Vagina (tissue), 2 donors: ENCODE measurements around the gene AXL.

ENCODE experiments used
- POLR2AphosphoS5 ChIP-seq, 2 donors: sonication (generic); formaldehyde crosslinking; IDR thresholded peaks; one replicate each; pipeline ENCODE4 v1.9.0; 2017; ENCODE audit warnings: antibody characterized with exemption in 2 of 2, mild to moderate bottlenecking in 2 of 2, low read depth in 1 of 2; ENCODE audit not compliant: insufficient read depth in 1 of 2
- TF ChIP-seq, protein P1 (sequence below), 3 experiments: fragments of 450-650 bp in 2 of 3; fragments of 200-600 bp in 1 of 3; sonication (generic) in 1 of 3; IDR thresholded peaks; one replicate each; pipeline ENCODE4 v1.5.1; 2017 to 2019; ENCODE audit warnings: antibody characterized with exemption in 3 of 3, mild to moderate bottlenecking in 2 of 3, moderate library complexity in 2 of 3

DNA sequence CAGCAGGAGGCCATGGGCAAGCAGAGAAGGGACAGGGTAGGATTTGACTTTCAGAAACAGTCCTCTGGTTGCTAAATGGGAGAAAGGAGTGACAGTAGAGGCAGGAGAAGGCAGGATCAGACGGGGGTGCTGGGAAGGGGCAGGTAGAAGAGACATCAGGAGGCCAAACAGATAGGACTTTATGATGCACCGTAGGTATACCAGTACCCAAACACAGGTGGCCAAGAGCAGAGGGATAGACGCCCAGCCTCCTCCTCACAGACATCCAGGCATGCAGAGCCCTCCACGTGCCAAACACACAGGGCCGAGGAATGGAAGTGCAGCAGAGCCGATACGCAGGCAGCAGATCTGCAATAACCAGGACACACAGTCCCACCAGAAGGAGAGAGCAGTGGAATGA, 1.3 kb upstream of the AXL start:
- TF ChIP-seq, protein P1, sequence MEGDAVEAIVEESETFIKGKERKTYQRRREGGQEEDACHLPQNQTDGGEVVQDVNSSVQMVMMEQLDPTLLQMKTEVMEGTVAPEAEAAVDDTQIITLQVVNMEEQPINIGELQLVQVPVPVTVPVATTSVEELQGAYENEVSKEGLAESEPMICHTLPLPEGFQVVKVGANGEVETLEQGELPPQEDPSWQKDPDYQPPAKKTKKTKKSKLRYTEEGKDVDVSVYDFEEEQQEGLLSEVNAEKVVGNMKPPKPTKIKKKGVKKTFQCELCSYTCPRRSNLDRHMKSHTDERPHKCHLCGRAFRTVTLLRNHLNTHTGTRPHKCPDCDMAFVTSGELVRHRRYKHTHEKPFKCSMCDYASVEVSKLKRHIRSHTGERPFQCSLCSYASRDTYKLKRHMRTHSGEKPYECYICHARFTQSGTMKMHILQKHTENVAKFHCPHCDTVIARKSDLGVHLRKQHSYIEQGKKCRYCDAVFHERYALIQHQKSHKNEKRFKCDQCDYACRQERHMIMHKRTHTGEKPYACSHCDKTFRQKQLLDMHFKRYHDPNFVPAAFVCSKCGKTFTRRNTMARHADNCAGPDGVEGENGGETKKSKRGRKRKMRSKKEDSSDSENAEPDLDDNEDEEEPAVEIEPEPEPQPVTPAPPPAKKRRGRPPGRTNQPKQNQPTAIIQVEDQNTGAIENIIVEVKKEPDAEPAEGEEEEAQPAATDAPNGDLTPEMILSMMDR (IDR thresholded peaks at IDR 0.05) = no peak
- TF ChIP-seq POLR2AphosphoS5 (IDR thresholded peaks at IDR 0.05; ENCODE audit: insufficient read depth in 1 of 2, low read depth in 1 of 2) = no peak
